NCI-H2081 (cell line): ENCODE measurements around the gene IGLL5.

Source experiments
- DNase-seq, 2 experiments: peaks; one replicate each; lab custom pipeline; 2025; lab: John Stamatoyannopoulos, UW

Gene IGLL5

DNA sequence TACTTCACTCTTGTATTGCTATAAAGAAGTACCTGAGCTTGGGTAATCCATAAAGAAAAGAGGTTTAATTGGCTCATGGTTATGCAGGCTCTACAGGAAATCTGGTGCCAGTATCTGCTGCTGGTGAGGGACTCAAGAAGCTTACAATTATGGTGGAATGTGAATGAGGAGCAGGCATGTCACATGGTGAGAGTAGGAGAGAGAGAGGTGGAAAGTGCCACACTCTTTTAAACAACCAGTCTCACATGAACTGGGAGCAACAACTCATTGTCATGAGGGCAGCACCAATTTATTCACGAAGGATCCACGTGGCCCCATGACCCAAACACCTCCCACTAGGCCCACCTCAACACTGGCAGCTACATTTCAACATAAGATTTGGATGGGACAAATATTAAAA is 24.6 kb upstream of the IGLL5 start:
- DNase-seq = no peak

DNA sequence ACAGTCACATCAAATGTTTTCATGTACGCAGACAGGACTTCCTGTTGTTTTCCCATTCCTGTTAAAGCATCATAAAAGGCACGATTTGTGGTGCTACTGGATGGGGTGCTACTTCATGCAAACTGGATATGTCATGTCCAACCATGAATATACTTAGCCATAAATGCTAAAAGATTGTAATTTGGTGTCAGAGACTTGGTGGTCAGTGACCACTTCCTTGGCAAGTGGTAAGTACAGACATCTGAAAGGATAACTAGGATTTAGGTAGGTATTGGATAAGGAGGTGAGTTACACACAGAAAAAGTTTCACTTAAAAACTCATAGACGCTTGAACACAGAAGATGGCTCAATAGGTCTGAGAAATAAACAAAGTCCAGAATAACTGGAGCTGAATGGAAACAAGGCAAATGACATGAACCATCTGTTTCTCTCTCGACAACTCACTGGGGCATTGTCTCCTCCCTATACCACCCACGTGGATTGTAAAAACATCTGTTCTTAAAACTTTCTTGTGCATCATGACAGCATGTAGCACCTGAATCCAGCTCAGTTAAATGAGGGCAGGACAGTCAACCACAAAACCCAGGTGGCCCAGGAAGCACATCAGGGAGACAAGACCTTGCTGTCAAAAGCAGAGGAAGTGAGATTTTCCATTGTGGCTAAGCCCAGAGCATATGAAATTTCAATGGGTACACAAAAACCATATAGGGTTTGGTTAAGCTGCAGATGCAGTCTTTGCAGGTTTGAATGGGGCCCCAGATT is 22.1 kb upstream of the IGLL5 start:
- DNase-seq = no peak

DNA sequence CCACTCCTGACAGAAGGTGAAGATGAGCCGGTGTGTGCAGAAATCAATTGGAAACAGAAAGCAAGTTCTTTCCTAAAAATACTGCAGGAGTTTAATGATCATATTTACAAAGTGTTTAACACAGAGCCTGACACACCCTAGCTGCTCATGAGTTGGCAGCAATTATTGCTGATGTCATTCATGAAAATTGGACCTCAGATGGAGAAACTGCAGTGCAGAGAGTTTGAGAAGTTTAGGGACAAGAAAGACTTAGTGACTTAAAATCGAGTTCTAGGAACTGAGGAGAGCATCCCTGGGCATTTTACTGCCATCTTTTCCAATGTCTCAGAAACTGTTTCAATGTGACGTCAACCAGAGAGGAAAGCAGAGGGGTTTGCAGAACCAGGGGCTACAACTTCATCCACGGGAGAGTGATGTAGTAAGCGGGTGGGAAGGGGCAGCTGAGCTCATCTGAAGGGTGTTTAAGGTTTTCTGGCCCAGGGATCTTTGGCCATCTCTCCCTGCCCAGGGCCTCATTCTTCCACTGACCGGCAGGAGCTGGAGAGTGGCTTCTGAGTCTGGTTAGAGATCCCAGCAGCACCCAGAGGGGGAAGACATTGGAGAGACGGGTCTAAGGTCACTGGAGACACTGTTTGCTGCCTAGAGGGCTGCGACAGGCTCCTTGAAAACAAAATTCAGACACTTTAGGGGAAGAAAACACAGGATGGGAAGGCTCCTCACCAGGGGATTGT is 21.1 kb upstream of the IGLL5 start:
- no peak for DNase-seq

DNA sequence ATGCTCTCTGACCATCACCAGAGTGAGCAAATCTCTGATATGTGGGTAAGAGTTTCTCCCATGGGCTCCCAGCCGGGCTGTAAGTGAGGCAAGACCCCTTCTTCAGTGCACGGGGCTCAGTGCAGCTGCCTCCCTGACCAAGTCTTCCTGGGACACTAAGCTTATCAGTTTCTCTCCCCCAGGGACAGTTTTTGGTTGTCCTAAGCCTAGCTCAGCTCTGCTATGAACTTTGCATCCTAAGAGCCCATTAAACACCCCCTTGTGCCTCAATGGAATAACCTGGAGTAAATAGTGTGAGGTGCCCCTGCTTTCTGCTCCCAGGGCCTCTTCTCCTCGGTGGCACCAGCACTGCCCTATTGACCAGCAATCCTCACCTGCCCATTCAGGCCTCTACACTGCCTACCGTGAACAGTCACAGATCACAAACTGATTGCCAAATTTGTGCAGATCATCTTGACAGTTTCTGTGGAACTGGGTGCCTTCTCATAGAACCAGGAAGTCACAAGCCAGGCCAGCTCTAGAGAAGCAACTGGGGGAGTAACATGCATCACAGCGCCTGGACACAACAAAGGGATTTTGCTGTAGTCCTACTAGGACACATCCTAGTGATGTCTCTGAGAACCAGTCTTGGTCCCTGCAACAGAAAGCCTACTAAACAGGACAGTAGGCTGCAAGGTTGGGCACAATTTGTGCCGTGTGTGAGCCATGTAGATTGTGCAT is 19.5 kb upstream of the IGLL5 start:
- DNase-seq = no peak

DNA sequence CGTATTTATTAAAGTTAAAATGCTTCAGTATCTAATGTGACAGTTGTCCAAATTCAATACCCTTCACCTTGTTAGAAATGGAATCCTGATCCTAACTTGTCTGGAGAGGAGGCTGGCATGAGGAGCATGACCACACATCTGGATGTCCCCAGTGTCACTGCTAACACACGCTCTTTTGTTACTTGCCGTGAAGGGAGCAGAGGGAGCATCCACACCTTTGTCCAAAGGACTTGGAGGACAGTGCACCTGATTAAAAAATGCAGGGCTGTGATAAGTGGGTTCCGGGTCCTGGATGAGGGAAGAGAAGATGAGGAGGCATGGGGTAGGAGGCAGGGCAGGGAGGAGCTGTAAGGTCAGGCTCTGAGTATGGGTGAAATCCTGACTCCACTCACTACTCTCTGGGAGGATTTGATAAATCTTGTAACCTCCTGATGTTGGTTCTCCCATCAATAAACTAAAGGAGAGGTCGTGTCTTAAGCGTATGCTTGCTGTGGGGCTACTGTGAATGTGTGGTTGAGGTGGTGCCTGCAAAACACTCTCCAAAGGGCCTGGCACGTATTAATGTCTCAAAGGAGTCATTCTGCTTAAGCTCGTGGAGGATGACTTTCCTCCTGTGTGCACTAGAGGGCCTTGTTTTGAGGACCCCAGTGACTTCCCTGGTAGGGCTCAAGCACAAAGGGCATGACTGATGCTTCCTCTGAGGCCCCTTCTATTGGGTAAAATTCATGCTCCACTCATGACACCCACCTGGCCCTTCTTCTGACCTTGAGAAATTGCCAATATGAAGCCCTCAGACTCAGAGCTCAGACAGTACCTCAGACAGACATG is 16.8 kb upstream of the IGLL5 start:
- no peak for DNase-seq

DNA sequence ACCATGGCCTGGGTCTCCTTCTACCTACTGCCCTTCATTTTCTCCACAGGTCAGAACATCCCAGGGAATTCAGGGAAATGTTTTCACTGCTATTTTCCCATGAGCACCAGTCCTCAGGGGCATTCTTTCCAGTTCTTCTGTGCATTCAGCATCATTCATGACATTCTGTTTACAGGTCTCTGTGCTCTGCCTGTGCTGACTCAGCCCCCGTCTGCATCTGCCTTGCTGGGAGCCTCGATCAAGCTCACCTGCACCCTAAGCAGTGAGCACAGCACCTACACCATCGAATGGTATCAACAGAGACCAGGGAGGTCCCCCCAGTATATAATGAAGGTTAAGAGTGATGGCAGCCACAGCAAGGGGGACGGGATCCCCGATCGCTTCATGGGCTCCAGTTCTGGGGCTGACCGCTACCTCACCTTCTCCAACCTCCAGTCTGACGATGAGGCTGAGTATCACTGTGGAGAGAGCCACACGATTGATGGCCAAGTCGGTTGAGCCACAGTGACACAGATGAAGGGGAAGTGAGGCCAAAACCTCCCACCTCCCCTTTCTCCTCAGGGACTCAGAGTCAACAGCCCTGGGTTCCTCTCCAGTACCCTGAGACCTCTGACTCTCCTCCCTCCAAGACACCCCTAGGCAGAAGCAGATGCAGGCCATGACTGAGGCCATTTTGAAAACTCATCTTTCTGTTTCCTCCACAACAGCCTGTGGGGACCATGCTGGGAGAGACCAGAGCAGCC is 15.9 kb upstream of the IGLL5 start:
- DNase-seq = no peak

DNA sequence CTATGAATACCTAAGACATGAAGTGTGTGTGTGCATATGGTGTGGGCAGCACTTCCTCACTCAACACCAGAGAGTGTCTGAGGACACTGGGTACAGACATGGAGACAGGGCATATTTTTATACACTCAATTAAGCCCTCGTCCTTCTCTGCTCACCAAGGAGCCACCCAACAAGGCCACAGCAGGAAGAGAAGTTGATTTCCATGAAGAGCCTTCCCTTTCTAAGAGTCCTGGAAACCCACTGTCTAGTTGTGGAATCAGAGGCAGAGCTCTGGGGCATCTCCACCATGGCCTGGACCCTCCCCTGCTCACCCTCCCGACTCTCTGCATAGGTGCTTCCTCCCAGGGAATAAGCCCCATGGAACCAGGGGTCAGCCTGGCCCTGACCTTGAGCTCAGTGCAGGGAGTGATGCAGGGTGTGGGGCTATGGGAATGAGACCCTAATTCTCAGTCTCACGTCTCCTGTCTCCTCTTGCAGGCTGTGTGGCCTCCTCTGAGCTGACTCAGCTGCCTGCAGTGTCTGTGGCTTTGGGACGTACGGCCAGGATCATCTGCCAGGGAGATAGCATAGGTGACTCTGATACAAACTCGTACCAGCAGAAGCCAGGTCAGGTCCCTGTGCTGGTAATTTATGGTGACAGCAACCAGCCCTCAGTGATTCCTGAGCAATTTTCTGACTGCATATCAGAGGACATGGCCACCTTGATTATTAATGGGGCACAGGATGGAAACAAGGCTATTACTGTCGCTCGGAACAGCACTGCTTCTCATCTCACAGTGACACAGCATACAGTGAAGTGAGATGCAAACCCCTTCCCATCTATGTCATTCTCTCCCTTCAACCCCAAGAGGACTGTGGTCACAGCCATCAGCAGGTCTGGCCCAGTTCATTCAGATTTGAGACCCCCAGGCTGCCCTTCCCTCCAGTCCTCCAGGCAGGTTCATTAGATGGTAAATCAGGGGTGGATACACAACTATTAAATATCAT is 14.6 kb upstream of the IGLL5 start:
- no peak for DNase-seq

DNA sequence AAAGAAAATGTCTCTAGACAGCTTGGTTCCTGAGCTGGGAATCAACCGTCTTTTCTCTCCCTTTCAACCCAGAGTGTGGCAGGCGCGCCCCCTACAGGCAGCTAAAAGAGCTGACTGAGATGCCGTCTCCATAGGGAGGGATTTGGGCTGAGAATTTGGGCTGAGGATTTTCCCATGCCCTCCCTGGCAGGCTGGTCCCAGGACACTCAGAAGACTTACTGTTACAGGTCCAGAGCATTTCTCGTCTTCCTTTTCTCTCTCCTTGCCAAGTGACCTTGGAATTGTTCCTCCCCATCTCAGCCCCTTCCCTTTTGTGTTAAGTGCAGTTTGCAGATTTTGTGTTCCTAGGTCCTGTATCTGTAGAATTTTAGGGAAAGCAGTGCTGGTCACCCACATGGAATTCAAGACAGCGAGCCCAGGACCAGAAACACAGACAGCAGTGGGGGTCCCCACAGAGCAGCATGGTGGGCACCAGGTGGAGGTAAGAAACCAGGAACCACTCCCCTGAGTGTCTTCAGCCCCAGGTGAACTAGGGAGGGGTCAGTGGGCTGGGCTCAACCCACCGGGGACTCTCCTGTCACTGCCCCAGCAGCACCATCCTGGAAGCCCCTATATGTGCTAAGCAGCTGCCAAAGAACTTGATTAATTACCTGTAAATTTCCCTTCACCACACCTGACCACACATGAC is 9.9 kb upstream of the IGLL5 start:
- peak; percentile 38 to 40 for DNase-seq

DNA sequence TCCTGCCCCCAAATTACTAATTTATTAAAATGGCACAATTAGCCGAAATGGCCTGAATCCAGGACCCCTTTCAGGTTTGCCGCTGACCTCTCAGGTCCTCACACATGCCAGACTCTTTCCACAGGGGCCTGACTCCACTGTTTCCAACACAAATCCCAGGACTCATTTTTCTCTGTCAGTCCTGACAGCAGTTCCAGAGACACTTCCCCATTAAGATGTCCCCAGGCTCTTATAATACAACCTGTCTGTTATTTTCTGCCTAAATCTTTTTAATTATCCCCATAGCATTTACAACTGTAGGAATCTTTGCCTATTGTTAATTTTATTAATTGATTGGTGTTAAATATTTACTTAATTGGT is 9.4 kb upstream of the IGLL5 start:
- no peak for DNase-seq

DNA sequence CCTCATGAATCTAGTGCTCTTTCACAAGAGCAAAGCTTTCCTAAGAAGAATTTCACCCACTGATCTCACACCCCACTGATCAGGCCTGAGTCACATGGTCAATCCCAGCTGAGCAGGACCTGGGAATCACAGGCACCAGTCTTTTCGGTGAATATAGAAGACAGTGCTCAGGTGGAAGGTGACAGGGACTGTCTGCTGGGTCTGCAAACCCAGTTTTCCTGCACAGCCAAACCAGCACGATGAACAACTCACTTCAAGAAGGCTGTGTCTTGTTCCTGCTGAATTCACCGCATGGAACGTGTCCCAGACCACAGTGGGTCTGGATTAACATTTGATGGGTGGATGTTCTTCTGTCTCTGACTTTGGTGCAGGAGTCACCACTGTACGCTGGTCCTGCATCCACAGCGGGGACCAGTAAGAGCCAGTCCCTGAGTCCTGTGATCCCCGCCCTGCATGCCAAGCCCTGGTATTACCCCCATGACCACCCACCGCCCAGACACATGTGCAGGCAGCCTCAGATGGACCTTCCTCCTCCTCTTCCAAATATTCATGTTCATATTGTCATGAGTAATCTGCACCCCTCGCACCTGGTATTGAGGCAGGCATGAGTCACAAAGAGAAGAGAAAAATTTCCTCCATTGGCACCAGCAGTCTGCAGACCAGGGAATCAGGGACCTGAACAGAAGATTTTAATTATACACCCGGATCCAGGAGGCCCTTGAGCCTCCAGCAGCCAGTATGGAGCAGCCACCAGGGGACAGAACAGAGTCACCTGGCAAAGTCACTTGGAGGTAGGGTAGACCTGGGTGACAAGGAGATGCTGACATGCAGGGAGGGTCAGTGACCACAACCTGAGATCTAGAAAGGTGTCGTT is 8.6 kb upstream of the IGLL5 start:
- no peak for DNase-seq

DNA sequence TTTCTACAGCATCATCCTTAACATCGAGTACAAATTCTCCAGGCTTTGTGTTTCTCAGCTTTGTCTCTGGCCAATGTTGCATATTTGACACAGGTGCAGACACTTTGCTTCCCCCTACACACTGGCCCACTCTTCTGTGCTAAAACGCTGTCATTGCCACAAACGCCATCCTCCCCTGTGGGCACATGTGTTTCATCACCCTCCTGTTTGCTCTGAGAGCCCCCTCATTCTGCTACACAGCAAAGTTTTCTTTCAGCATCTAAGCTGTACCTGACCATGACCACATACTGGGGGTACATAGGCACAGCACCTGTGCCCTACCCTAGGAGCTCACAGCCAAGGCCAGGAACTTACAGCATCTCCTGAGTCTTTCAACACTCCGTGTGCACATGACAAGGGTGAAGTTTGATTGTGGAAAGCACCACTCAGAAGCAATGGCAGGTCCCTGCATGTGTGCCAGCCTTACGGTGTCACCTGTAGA is 7.9 kb upstream of the IGLL5 start:
- no peak for DNase-seq

DNA sequence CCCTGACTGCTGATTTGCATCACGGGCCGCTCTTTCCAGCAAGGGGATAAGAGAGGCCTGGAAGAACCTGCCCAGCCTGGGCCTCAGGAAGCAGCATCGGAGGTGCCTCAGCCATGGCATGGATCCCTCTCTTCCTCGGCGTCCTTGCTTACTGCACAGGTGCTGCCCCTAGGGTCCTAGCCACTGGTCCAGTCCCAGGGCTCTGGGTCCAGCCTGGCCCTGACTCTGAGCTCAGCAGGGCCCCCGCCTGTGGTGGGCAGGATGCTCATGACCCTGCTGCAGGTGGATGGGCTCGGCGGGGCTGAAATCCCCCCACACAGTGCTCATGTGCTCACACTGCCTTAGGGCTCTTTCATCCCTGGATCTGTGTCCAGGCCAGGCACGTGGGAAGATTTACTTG is 7.0 kb upstream of the IGLL5 start:
- DNase-seq = no peak

DNA sequence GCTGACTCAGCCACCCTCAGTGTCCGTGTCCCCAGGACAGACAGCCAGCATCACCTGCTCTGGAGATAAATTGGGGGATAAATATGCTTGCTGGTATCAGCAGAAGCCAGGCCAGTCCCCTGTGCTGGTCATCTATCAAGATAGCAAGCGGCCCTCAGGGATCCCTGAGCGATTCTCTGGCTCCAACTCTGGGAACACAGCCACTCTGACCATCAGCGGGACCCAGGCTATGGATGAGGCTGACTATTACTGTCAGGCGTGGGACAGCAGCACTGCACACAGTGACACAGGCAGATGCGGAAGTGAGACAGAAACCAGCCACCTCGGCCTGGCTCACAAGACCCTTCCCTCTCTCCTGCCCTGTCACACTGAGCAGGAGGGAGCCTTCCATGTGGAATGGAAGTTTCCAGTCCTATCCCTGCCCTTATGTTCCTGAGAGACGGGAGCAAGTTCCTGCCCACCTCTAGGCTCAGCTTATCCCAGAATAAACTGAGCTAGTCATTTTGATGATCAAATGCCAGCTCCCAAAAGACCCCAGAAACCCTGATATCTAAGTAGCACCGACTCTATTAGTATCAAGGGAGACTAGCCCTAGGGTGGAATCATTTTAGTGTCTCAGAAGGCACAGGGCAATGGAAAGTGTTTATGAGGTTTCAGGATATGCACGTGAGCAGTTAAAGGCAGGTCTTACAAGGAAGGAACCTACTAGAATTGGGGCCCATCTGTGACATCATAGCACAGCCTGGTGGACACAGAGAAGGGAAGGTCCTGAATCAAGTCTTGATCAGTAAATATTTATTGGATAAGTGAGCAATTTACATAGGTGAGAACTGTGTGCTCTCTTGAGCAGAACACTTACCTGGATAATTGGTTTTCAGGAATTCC is 6.3 kb upstream of the IGLL5 start:
- peak in 1 of 2 experiments; percentile 12 for DNase-seq

DNA sequence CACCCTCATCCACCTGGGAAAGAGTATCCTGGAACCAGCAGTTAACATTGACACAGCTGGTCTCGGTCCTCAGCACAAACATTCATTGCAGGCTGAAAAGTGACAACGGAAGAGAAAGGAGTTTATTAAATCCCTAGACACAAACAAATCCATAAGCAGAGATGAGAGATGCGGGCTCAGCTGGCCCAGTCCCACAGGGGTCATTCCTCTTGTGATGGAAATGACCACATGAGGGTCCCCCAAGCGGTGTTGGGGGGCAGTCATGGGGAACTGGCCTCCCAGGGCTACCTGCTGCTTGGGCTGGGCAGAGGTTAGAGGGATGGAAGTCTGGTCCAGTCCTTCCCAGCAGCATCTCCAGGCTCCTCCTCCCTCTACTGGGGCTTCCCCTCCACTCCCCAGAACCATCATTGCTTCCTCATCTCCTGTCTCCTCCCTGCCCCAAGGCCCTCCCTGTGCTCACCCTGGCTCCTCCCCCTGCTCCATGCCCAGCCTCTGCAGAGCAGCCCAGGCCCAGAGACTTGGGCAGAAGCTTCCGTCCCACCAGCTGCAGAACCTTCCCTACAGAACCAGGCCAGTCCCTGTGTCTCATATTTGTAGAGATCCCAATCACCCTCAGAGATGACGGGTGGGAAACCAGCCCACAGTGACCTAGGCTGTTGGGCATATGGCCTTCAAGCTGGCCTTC is 5.4 kb upstream of the IGLL5 start:
- DNase-seq = no peak

DNA sequence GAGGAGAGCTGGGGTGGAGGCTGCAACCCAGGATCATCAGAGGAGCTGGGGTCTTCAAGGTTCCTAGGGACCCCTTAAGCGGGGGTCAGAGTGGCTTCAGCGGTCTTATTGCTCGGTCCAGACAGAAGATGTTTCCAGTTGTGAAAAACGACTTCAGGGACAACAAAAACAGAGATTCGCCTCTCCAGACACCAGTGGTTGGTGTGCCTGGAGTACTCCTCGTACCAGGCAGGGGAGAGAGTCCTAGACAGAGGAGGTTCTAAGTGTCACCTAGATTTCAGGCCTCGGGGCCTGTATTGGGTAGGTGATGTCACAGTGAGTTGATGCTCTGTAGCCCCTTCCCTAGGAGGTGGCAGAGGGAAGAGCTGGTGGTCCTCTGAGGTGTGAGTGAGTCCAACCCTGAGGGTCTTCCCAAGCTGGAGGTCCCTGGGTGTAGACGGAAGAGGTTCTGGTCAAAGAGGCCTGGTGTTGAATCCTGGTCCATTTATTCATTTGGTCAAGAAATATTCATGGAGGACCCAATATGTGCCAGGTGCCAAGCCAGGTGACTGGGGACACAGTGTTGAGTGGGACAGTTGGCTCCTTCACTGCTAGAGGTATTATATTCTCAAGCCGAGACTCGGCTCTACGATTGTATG is 4.4 kb upstream of the IGLL5 start:
- DNase-seq = no peak
